NCI-H1436 treated with DMSO at 0.1 percent for 48 hours (cell line): ENCODE data around the gene UGT2B7.

ENCODE experiments used
- DNase-seq: peaks from one replicate; lab custom pipeline; 2025; lab: John Stamatoyannopoulos, UW

The UGT2B7 gene

DNA sequence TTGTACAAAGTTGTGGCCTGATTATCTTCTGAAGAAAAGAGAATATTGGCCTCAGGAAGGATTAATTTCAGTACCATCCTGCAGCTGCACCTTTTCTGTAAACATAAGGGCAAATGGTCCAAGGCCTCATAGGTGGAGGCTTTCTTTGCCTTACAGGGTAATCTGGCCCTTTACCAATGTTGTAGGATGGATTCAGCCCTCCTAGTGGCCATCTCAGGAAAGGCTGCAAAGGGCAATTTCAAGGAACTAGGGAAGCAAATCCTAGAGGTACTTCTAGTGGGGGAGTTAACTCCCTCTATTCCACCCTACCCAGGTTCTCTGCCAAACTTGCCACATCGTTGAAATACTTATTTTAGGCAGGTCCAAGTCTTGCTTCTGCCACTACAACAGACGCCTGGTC, 60.6 kb downstream of the UGT2B7 start:
- DNase-seq, result no peak
